Measurements from ENCODE around the gene FAM219A.

FAM219A gene

DNA sequence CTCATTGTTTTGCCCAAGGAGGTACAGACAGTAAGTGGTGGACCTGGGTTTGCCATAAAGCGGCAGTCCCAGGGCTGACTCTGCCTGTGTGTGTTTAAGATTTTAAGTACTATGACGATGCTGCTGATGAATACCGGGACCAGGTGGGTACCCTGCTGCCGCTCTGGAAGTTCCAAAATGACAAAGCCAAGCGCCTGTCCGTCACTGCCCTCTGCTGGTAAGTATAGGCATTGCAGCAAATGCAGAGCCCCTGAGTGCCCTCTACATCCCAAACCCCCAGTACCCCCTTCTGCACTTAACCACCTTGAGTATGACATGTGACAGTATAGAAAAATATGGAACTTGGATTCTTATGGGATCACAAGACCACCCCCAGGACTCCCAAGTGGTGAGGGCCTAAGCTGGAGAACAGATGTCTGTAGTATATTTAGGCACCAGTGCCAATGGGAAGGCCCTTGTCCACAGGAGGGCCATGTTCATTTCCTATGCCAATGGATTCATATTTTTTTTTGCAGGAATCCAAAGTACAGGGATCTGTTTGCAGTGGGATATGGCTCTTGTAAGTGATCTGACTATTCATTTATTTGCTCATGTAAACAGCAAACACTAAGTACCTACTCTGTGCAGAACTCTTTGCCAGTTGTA is 42.4 kb upstream of the FAM219A start:
- H3K9ac ChIP-seq (ENCODE audit: low read length): no peak overlapping the region
- no peak overlapping the region for H3K4me3 ChIP-seq (ENCODE audit: low read depth in 1 of 2, low read length in 2 of 2)
- H3K27ac ChIP-seq (ENCODE audit: low read depth, low read length): no peak overlapping the region
- H3K4me1 ChIP-seq (ENCODE audit: insufficient read depth, low read length): peaks cover 25% of the 10 kb centered on the region
- H3K36me3 ChIP-seq (ENCODE audit: insufficient read depth, low read length): no peaks in the 10 kb centered on the region
- no peaks in the 10 kb centered on the region for H3K27me3 ChIP-seq (ENCODE audit: control insufficient read depth in 1 of 2, insufficient read depth in 2 of 2, low read length in 2 of 2)
- H3K9me3 ChIP-seq (ENCODE audit: low read length): no peaks in the 10 kb centered on the region

DNA sequence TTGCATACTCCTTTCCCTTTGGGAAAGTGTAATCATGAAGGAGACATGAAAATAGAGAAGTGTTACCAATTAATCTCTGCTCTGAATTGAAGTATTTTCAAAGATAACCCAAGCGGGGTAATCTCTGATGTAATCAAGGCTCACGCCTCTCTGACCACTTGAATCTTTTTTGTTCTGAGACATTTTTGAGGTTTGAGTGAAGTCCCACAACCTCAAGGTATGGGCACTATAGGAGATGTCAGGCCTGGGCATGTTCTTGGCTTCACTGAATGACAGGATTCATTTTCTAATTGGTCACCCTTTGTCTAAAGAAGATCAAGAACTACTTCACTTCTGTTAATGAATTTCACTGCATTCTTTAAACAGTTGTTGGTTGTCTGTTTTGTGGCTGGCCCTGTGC is 40.7 kb upstream of the FAM219A start:
- Histone ChIP-seq H3K27ac (ENCODE audit: low read depth, low read length) (no peak overlapping the region), H3K4me1 (ENCODE audit: insufficient read depth, low read length) (peaks cover 25% of the 10 kb centered on the region), H3K9me3 (ENCODE audit: low read length) (no peaks in the 10 kb centered on the region), H3K27me3 (ENCODE audit: control insufficient read depth in 1 of 2, insufficient read depth in 2 of 2, low read length in 2 of 2) (no peaks in the 10 kb centered on the region), H3K4me3 (ENCODE audit: low read depth in 1 of 2, low read length in 2 of 2) (no peak overlapping the region), H3K36me3 (ENCODE audit: insufficient read depth, low read length) (no peaks in the 10 kb centered on the region), H3K9ac (ENCODE audit: low read length) (no peak overlapping the region)

DNA sequence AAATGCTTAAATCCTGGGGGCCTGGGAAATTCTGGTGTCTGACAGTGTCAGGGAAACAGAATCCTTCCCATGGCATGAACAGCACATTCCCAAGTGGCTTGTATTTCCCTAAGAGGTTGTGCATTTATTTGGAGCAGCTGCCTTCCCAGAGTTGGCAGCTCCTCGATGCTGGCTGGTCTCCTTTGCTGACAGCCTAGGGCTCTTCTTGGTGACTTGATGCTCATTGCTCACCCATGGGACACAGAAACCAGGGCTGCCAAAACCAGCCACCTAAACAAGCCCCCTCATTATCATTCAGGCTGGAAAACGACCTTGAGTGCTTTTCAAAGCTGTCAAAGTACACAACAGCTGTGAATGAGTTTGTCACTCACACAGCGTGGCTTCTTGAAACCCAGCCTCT is 40.2 kb upstream of the FAM219A start:
- Histone ChIP-seq H3K9ac (ENCODE audit: low read length) (no peak overlapping the region), H3K4me1 (ENCODE audit: insufficient read depth, low read length) (peaks cover 25% of the 10 kb centered on the region), H3K9me3 (ENCODE audit: low read length) (no peaks in the 10 kb centered on the region), H3K4me3 (ENCODE audit: low read depth in 1 of 2, low read length in 2 of 2) (no peak overlapping the region), H3K27me3 (ENCODE audit: control insufficient read depth in 1 of 2, insufficient read depth in 2 of 2, low read length in 2 of 2) (no peaks in the 10 kb centered on the region), H3K36me3 (ENCODE audit: insufficient read depth, low read length) (no peaks in the 10 kb centered on the region), H3K27ac (ENCODE audit: low read depth, low read length) (no peak overlapping the region)

DNA sequence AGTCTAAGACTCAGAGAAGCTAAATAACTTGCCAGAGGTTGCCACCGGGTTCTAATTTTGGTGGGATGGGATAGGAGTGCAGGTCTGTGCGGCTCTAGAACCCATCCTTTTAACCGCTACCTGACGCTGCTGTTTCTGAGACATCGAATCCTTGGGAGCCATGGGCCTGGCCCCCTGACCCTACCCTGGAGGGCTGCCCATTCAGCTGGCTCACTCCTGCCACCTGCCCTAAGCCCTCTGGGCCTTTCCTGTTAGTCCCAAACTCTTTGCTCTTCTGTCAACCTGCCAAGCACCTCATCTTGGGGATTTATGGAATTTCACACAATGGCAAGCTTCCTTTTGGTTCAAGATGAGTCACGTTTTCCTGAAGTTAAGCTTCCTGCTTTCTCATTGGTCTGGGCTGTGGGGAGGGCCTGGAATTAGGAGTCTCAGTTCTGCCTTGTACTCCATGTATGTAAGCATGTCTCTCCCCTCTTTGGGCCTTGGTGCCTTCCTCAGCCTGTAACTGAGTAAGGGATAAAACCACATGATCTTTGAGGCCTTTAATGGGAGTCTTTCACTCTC is 37.9 kb upstream of the FAM219A start:
- Histone ChIP-seq H3K36me3 (ENCODE audit: insufficient read depth, low read length) (no peaks in the 10 kb centered on the region), H3K4me1 (ENCODE audit: insufficient read depth, low read length) (peaks cover 5% of the 10 kb centered on the region), H3K27ac (ENCODE audit: low read depth, low read length) (no peak overlapping the region), H3K4me3 (ENCODE audit: low read depth in 1 of 2, low read length in 2 of 2) (no peak overlapping the region), H3K27me3 (ENCODE audit: control insufficient read depth in 1 of 2, insufficient read depth in 2 of 2, low read length in 2 of 2) (no peaks in the 10 kb centered on the region), H3K9me3 (ENCODE audit: low read length) (no peaks in the 10 kb centered on the region), H3K9ac (ENCODE audit: low read length) (no peak overlapping the region)

DNA sequence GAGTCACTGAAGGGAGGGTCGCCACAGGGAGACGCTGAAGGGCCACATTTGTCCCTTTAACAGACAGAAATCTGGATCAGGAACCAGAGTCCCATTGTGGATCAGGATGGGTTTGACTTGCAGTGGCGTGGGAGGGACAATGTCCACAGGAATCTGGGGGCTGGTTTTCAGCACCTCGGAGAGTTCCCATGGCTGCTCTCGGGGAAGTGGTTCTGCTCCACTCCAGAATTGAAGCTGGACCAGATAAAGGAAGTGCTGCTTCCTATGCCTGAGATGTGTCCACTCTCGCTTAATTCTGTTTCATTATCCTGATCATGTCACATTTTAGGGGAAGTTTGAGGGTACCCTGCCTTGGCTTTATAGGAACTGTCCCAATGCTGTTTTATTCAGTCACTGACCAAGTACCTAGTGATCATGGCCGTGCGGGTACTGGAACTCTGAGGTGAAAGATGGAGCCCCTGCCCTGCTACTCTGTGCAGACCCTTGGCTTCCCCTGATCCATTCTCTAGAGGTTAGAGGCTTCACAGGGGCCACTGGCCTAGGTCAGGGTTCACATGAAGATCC is 35.7 kb upstream of the FAM219A start:
- Histone ChIP-seq H3K4me3 (ENCODE audit: low read depth in 1 of 2, low read length in 2 of 2) (no peak overlapping the region), H3K36me3 (ENCODE audit: insufficient read depth, low read length) (no peaks in the 10 kb centered on the region), H3K9me3 (ENCODE audit: low read length) (no peaks in the 10 kb centered on the region), H3K9ac (ENCODE audit: low read length) (no peak overlapping the region), H3K27me3 (ENCODE audit: control insufficient read depth in 1 of 2, insufficient read depth in 2 of 2, low read length in 2 of 2) (no peaks in the 10 kb centered on the region), H3K27ac (ENCODE audit: low read depth, low read length) (no peak overlapping the region), H3K4me1 (ENCODE audit: insufficient read depth, low read length) (no peaks in the 10 kb centered on the region)

DNA sequence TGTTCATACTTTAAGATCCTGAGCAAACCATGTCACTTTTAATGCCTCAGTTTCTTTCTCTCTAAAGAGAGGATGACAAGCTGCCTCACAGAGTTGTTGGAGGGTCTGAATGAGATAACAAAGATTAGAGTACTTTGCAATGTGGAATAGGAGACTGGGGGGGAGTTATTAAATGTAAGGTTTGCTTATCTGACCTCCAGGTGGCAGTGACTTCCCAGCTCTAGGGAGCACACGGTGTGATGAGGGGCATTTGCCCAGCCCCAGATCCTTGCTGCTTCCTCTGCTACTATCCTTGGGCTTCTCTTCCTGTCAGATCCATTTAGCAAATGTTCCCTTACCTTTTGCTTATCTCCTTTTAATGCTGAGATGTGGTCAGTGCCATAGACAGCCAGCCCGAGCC is 33.7 kb upstream of the FAM219A start:
- Histone ChIP-seq H3K9me3 (ENCODE audit: low read length) (no peaks in the 10 kb centered on the region), H3K36me3 (ENCODE audit: insufficient read depth, low read length) (no peaks in the 10 kb centered on the region), H3K9ac (ENCODE audit: low read length) (no peak overlapping the region), H3K4me3 (ENCODE audit: low read depth in 1 of 2, low read length in 2 of 2) (no peak overlapping the region), H3K4me1 (ENCODE audit: insufficient read depth, low read length) (no peaks in the 10 kb centered on the region), H3K27me3 (ENCODE audit: control insufficient read depth in 1 of 2, insufficient read depth in 2 of 2, low read length in 2 of 2) (no peaks in the 10 kb centered on the region), H3K27ac (ENCODE audit: low read depth, low read length) (no peak overlapping the region)

DNA sequence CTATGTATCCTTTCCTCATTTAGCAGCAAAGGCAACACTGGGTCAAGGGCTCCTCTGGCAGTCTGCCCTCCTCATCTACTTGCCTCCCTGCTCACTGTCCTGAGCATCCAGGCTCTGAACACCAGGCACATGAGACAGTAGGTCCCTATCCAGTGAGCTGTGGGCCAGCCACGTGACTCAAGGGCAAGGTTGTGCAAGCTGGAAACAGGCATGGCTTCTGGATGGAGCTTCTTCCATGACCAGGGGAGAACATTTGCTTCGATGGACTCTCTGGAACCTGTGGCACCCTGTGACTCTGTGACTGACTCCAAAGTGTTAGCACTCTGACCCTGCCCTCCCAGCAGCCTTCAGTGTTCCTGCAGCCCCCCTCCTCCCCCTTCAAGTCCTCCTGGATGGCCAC is 33.2 kb upstream of the FAM219A start:
- Histone ChIP-seq H3K4me1 (ENCODE audit: insufficient read depth, low read length) (no peaks in the 10 kb centered on the region), H3K9ac (ENCODE audit: low read length) (no peak overlapping the region), H3K4me3 (ENCODE audit: low read depth in 1 of 2, low read length in 2 of 2) (no peak overlapping the region), H3K36me3 (ENCODE audit: insufficient read depth, low read length) (no peaks in the 10 kb centered on the region), H3K27ac (ENCODE audit: low read depth, low read length) (no peak overlapping the region), H3K9me3 (ENCODE audit: low read length) (no peaks in the 10 kb centered on the region), H3K27me3 (ENCODE audit: control insufficient read depth in 1 of 2, insufficient read depth in 2 of 2, low read length in 2 of 2) (no peaks in the 10 kb centered on the region)

DNA sequence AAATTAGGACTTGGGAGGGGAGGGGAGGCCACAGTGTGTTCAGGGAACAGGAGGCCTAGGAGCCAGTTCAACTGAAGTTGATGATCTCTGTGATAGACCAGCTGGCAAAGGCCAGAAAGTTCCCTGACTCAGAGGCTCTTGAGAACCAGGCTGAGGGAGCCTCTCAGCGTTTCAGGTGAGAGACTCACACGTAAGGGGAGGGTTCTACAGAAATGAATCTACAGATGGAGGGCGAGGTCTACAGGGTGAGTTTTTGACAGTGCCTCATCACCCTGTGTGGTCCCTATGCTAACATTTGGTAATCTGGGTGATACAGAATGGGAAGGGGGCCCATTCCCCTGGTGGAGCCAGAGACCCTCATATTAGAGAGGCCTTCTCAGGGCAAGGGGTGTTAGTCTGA is 32.4 kb upstream of the FAM219A start:
- Histone ChIP-seq H3K27me3 (ENCODE audit: control insufficient read depth in 1 of 2, insufficient read depth in 2 of 2, low read length in 2 of 2) (no peaks in the 10 kb centered on the region), H3K4me1 (ENCODE audit: insufficient read depth, low read length) (no peaks in the 10 kb centered on the region), H3K4me3 (ENCODE audit: low read depth in 1 of 2, low read length in 2 of 2) (no peak overlapping the region), H3K36me3 (ENCODE audit: insufficient read depth, low read length) (no peaks in the 10 kb centered on the region), H3K9me3 (ENCODE audit: low read length) (no peaks in the 10 kb centered on the region), H3K27ac (ENCODE audit: low read depth, low read length) (no peak overlapping the region), H3K9ac (ENCODE audit: low read length) (no peak overlapping the region)

DNA sequence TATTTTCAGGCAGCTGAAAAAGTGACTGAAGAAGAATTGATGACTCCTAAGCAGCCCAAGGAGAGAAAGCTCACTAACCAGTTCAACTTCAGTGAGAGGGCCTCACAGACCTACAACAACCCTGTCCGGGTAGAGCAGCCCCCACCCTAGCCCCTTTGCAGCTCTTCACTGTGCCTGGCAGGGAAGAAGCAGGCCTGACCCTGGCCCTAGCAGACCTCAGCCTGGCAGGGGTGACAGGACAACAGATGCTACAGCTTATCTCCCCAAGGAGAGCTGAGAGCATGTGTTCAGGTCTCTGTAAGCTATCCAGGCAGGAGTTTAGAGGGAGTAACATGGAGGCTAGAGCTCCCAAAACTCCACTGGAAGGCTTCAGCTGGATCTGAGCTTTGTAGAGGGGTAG is 32.0 kb upstream of the FAM219A start:
- Histone ChIP-seq H3K9me3 (ENCODE audit: low read length) (no peaks in the 10 kb centered on the region), H3K9ac (ENCODE audit: low read length) (no peak overlapping the region), H3K27me3 (ENCODE audit: control insufficient read depth in 1 of 2, insufficient read depth in 2 of 2, low read length in 2 of 2) (no peaks in the 10 kb centered on the region)

DNA sequence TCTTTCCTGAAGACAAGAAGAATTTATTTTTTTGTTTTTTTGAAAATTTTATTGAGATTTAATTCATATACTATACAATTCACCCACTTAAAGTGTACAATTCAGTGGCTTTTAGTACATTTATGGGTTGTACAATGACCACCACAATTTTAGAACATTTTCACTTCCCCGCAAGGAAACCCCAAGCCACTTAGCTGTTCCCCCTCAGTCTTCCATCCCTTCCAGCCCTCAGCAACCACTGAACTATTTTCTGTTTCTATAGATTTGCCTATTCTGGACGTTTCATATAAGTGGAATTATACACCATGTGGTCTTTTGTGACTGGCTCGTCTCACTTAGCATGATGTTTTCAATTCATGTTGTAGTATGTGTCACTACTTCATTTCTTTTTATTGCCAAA is 28.2 kb upstream of the FAM219A start:
- no peak overlapping the region for H3K27ac ChIP-seq (ENCODE audit: low read depth, low read length)
- H3K4me3 ChIP-seq (ENCODE audit: low read depth in 1 of 2, low read length in 2 of 2): no peak overlapping the region
- no peaks in the 10 kb centered on the region for H3K4me1 ChIP-seq (ENCODE audit: insufficient read depth, low read length)
- no peaks in the 10 kb centered on the region for H3K36me3 ChIP-seq (ENCODE audit: insufficient read depth, low read length)
- H3K27me3 ChIP-seq (ENCODE audit: control insufficient read depth in 1 of 2, insufficient read depth in 2 of 2, low read length in 2 of 2): no peaks in the 10 kb centered on the region
- no peaks in the 10 kb centered on the region for H3K9me3 ChIP-seq (ENCODE audit: low read length)
- no peak overlapping the region for H3K9ac ChIP-seq (ENCODE audit: low read length)

More for the DNA sequence above, 32.0 kb upstream of the FAM219A start:
- H3K27ac ChIP-seq (ENCODE audit: low read depth, low read length): no peak overlapping the region
- H3K36me3 ChIP-seq (ENCODE audit: insufficient read depth, low read length): no peaks in the 10 kb centered on the region
- no peak overlapping the region for H3K4me3 ChIP-seq (ENCODE audit: low read depth in 1 of 2, low read length in 2 of 2)
- H3K4me1 ChIP-seq (ENCODE audit: insufficient read depth, low read length): no peaks in the 10 kb centered on the region

DNA sequence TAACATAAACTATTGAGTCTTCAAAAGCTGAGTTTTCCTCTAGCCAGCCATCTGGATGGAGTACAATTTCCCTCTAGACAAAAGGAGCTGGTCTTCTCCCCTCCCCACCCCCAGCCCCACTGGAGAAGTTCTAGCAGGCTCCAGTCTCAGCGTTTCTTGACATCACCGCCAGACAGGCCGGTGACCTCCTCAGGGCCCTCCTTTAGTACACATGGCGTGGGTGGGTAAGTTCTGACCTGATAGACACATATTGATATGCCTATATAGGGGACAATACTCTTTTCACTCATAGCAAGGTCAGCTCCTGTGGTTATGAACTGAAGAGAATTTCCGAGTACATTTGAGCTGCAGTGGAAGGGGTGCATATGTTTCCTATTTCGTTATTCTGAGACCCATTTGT is 27.5 kb upstream of the FAM219A start:
- Histone ChIP-seq H3K9me3 (ENCODE audit: low read length) (no peaks in the 10 kb centered on the region), H3K4me3 (ENCODE audit: low read depth in 1 of 2, low read length in 2 of 2) (no peak overlapping the region)

DNA sequence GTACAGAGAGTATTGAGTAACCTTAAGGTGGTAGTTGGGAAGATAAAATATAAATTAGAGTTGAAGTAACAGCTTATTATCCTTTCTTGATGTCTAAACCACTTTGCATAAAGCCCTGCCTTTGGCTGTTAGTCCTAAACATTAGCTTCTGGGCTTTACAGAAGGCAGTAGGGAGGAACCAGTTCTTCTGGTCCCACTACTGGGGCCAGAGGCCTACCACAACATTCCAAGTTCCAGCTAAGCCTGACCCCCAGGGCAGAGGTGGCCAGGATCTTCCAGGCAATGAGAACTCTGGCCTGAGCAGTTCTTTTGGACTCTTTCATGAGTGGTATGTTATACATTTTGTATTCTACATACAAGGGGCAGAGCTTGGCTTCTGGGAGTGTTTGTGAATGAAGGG is 26.3 kb upstream of the FAM219A start:
- no peak overlapping the region for H3K4me3 ChIP-seq (ENCODE audit: low read depth in 1 of 2, low read length in 2 of 2)
- H3K4me1 ChIP-seq (ENCODE audit: insufficient read depth, low read length): no peaks in the 10 kb centered on the region
- H3K9ac ChIP-seq (ENCODE audit: low read length): no peak overlapping the region
- H3K36me3 ChIP-seq (ENCODE audit: insufficient read depth, low read length): no peaks in the 10 kb centered on the region
- H3K9me3 ChIP-seq (ENCODE audit: low read length): no peaks in the 10 kb centered on the region
- H3K27me3 ChIP-seq (ENCODE audit: control insufficient read depth in 1 of 2, insufficient read depth in 2 of 2, low read length in 2 of 2): no peaks in the 10 kb centered on the region
- H3K27ac ChIP-seq (ENCODE audit: low read depth, low read length): no peak overlapping the region

More for the DNA sequence above, 27.5 kb upstream of the FAM219A start:
- Histone ChIP-seq H3K9ac (ENCODE audit: low read length) (no peak overlapping the region), H3K27ac (ENCODE audit: low read depth, low read length) (no peak overlapping the region), H3K36me3 (ENCODE audit: insufficient read depth, low read length) (no peaks in the 10 kb centered on the region), H3K4me1 (ENCODE audit: insufficient read depth, low read length) (no peaks in the 10 kb centered on the region), H3K27me3 (ENCODE audit: control insufficient read depth in 1 of 2, insufficient read depth in 2 of 2, low read length in 2 of 2) (no peaks in the 10 kb centered on the region)
